GM12864 (cell line): ENCODE data around the gene NOM1.
A peak's percentile ranks its signal among the peaks of the same experiment; 100 is the strongest.
"Not testable (repeated sequence)": the region's sequence is repeated elsewhere in the genome, so short reads cannot be mapped to it uniquely, and the experiment has no call there.

Experiments
- DNase-seq: peaks from one replicate; pipeline ENCODE4 v3.0.0-alpha.2; 2011; ENCODE audit warnings: low read depth
- H3K4me3 ChIP-seq: 2 replicates; pipeline ENCODE4 v1.5.1; 2011; ENCODE audit warnings: mild to moderate bottlenecking, low read depth, low read length, control low read depth
- TF ChIP-seq, protein P1 (sequence below): IDR thresholded peaks from 2 replicates; pipeline ENCODE4 v1.5.1; 2011; ENCODE audit warnings: low read depth, mild to moderate bottlenecking, moderate library complexity, low read length, control low read depth, inconsistent platforms; ENCODE audit errors: missing control alignments

Gene NOM1, protein sequence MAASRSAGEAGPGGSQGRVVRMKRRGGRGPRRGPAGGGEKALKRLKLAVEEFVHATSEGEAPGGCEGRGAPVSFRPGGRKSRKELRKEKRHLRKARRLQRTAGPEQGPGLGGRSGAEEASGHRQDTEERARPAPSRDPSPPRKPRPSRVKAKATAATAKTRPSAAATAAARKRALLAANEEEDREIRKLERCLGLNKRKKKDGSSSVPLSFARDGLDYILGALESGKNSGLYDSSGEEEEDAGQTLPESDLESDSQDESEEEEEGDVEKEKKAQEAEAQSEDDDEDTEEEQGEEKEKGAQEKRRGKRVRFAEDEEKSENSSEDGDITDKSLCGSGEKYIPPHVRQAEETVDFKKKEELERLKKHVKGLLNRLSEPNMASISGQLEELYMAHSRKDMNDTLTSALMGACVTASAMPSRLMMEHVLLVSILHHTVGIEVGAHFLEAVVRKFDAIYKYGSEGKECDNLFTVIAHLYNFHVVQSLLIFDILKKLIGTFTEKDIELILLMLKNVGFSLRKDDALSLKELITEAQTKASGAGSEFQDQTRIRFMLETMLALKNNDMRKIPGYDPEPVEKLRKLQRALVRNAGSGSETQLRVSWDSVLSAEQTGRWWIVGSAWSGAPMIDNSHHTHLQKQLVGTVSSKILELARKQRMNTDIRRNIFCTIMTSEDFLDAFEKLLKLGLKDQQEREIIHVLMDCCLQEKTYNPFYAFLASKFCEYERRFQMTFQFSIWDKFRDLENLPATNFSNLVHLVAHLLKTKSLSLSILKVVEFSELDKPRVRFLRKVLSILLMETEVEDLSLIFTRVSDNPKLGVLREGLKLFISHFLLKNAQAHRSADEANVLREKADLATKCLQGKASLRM

DNA sequence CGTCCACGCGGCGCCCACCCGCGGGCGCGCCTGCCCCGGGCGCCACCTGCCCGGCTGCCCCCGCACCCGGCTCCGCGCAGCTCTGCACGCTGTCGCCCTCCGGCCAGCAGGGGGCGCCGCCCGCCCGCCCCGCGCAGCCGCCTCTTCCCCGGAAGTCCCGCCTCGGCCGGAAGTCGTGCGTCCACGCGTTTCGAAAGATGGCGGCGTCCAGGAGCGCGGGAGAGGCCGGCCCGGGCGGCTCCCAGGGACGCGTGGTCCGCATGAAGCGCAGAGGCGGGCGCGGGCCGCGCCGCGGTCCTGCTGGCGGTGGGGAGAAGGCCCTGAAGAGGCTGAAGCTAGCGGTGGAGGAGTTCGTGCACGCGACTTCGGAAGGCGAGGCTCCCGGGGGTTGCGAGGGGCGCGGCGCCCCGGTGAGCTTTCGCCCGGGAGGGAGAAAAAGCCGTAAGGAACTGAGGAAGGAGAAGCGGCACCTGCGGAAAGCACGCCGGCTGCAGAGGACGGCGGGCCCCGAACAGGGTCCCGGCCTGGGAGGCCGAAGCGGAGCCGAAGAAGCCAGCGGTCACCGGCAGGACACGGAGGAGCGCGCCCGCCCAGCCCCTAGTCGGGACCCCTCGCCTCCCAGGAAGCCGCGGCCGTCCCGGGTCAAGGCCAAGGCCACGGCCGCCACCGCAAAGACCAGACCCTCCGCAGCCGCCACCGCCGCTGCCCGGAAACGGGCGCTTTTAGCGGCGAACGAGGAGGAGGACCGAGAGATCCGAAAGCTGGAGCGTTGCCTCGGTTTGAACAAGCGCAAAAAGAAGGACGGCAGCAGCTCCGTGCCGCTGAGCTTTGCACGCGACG lies at the start of gene NOM1:
Gene NOM1, plus strand, starts transcription at position 172 of the 840 bp plus-strand sequence. Its CDS starts 26 bp downstream, at position 198.
- TF ChIP-seq, protein P1, sequence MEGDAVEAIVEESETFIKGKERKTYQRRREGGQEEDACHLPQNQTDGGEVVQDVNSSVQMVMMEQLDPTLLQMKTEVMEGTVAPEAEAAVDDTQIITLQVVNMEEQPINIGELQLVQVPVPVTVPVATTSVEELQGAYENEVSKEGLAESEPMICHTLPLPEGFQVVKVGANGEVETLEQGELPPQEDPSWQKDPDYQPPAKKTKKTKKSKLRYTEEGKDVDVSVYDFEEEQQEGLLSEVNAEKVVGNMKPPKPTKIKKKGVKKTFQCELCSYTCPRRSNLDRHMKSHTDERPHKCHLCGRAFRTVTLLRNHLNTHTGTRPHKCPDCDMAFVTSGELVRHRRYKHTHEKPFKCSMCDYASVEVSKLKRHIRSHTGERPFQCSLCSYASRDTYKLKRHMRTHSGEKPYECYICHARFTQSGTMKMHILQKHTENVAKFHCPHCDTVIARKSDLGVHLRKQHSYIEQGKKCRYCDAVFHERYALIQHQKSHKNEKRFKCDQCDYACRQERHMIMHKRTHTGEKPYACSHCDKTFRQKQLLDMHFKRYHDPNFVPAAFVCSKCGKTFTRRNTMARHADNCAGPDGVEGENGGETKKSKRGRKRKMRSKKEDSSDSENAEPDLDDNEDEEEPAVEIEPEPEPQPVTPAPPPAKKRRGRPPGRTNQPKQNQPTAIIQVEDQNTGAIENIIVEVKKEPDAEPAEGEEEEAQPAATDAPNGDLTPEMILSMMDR: peak; percentile 75
- H3K4me3 ChIP-seq: peak within 1 kb of the TSS; percentile 97
- DNase-seq: peak; percentile 35

DNA sequence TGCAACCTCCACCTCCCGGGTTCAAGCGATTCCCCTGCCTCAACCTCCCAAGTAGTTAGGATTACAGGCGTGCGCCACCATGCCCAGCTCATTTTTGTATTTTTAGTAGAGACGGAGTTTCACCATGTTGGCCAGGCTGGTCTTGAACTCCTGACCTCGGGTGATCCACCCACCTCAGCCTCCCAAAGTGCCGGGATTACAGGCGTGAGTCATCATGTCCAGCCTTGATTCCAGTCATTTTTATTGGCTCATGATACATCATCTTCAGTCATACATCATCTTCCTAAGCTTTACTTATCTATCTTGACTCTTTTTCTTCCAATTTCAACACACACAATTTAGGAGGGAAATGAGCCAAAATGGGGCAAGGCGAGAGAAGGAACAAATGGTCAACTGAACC lies 49.4 kb upstream of the NOM1 start:
- DNase-seq, H3K4me3 ChIP-seq: not testable (repeated sequence)

DNA sequence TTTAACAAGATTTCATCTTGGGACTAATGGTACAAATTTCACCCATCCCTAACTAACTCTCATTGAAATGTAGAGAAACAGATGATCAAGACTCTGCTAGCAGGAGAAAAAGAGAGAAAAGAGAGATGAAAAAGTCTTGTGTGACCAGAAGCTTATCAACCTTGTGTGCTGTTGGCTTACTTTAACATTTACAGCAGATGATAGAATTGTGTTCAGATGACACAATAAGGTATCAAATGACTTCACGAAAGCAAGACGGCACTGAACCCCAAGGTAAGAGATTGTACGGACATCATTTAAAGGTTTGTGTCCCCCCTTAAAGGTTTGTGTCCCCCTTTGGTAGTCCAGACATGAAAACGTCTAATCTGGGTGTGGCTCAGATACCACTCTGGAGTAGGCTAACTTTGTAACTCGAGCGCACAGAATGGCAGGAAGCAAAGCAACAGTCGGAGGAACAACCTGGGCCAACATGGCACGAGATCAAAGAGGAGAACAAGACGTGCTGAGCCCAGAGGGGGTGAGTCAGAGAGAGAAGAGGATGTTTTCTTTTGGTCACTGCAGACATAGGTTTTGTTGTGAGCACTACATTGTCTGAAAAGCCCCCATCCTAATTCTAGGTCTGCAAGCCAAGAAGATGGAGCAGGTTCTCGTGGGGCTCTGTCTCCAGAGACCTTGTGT lies 46.1 kb upstream of the NOM1 start:
- DNase-seq: no peak
- H3K4me3 ChIP-seq: no peak overlapping the region

DNA sequence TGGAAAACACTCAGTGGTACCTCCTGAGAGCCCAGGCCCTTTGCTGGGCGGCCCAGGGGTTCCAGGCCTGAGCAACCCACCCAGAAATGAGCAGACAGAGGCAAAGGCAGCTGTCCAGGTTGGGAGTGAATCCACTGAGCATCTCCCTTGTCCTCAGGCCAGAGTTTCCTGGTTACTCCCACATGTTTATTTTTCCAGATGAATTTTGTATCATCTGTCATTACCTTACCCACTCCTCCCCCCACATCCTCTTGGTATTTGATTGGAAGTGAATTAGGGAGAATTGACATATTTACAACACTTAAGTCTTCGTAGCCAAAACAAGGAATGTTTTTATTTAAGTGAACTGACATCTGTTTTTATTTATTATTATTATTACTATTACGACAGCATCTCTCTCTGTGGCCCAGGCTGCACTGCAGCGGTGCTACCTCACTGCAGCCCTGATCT lies 43.3 kb upstream of the NOM1 start:
- DNase-seq: no peak
- H3K4me3 ChIP-seq: no peak overlapping the region
- TF ChIP-seq, protein P1: no peak

More for the DNA sequence above, 46.1 kb upstream of the NOM1 start:
- TF ChIP-seq, protein P1: no peak

DNA sequence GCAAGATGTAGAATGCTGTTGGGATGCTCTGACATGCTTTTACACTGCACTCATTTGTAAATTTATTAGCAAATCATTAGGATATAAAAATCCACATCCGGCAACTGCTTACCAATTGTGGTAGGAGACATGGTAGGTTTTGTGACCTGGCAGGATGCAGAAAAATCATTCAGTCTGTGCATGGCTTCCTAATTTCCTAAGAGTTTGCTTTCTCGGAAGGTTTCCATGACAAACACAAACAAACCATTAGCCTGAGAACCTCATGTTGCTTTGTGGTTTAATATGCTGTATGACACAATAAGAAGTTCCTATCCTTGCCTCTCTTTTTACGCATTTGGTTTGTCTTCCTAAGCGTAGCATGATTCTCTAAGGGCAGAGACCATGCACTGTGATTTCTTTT lies 41.9 kb upstream of the NOM1 start:
- TF ChIP-seq, protein P1: no peak
- no peak overlapping the region for H3K4me3 ChIP-seq
- DNase-seq: no peak

DNA sequence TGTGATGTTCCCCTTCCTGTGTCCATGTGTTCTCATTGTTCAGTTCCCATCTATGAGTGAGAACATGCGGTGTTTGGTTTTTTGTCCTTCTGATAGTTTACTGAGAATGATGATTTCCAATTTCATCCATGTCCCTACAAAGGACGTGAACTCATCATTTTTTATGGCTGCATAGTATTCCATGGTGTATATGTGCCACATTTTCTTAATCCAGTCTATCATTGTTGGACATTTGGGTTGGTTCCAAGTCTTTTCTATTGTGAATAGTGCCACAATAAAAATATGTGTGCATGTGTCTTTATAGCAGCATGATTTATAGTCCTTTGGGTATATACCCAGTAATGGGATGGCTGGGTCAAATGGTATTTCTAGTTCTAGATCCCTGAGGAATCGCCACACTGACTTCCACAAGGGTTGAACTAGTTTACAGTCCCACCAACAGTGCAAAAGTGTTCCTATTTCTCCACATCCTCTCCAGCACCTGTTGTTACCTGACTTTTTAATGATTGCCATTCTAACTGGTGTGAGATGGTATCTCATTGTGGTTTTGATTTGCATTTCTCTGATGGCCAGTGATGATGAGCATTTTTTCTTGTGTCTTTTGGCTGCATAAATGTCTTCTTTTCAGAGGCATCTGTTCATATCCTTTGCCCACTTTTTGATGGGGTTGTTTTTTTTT lies 39.8 kb upstream of the NOM1 start:
- not testable (repeated sequence) for H3K4me3 ChIP-seq, DNase-seq

DNA sequence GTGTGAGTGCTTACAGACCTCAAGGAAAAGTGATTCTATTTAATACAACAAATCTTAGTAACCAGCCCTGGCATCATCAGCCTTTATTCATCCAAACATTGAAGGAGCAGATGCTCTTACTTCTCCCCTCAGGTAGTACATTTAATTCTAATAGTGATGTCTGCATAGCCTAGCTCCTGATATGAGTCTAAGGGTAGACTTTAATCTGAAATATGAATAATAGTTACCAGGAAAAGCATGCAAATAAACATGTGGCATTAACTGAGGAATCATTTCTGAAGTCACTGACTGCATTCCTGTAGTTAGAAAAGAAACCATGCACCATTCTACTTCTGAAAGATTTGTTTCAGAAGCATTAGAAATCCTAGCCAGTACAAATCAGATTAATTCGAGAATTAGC lies 30.9 kb upstream of the NOM1 start:
- no peak overlapping the region for H3K4me3 ChIP-seq
- no peak for DNase-seq
- TF ChIP-seq, protein P1: no peak
